Renal pelvis (tissue), 3 donors: Measurements from ENCODE around the gene ZNF134. TPM values are rescaled to one million over a fixed set of nuclear protein-coding genes. Genes with fewer than 3 reads are reported as not detected.

Experiments used
- polyA plus RNA-seq, 3 donors: library from polyadenylated mRNA; unstranded; fragments of 120-200 nt; gene quantifications; one replicate each; pipeline ENCODE4 v1.2.1, GENCODE V29; 2013; ENCODE audit not compliant: insufficient read length in 3 of 3

The ZNF134 gene
- polyA plus RNA-seq, 3 donors: 25.9 to 30.7 (median 27.7) TPM

Other genes starting within 250 kb of the ZNF134 start
- 10 to 100 TPM; 17.9 to 40.9 (median 28.8) TPM for gene ZNF548, start 224.4 kb upstream of the ZNF134 start, polyA plus RNA-seq
- 10 to 100 TPM in 2 of 3 donors, 1 to 10 TPM in 1; 9.5 to 17.1 (median 12.9) TPM for gene ZNF17, start 203.1 kb upstream of the ZNF134 start, polyA plus RNA-seq
- gene ZNF749, start 178.9 kb upstream of the ZNF134 start, polyA plus RNA-seq: 10 to 100 TPM in 2 of 3 donors, 1 to 10 TPM in 1; 8.9 to 20.2 (median 13.3) TPM
- gene VN1R1, start 157.1 kb upstream of the ZNF134 start, polyA plus RNA-seq: 1 to 10 TPM; 1.9 to 7.8 (median 5.3) TPM
- 10 to 100 TPM; 18.9 to 33.1 (median 25.2) TPM for gene ZNF772, start 136.7 kb upstream of the ZNF134 start, polyA plus RNA-seq
- gene ZNF419, start 126.5 kb upstream of the ZNF134 start, polyA plus RNA-seq: 10 to 100 TPM; 19.3 to 25.2 (median 25.1) TPM
- gene ZNF773, start 114.3 kb upstream of the ZNF134 start, polyA plus RNA-seq: 10 to 100 TPM; 11.4 to 17.0 (median 16.0) TPM
- 10 to 100 TPM; 10.8 to 17.9 (median 16.3) TPM for gene ZNF549, start 86.9 kb upstream of the ZNF134 start, polyA plus RNA-seq
- gene ZNF550, start 54.4 kb upstream of the ZNF134 start, polyA plus RNA-seq: 10 to 100 TPM; 19.1 to 25.3 (median 20.8) TPM
- gene ZNF416, start 35.3 kb upstream of the ZNF134 start, polyA plus RNA-seq: 1 to 10 TPM; 7.7 to 9.5 (median 9.3) TPM
- gene ZIK1, start 30.1 kb upstream of the ZNF134 start, polyA plus RNA-seq: 10 to 100 TPM; 19.7 to 21.0 (median 20.8) TPM
- gene ZNF530, start 14.4 kb upstream of the ZNF134 start, polyA plus RNA-seq: 1 to 10 TPM; 4.6 to 7.7 (median 6.7) TPM
- 10 to 100 TPM; 29.8 to 52.6 (median 38.6) TPM for gene ZNF211, start 18.9 kb downstream of the ZNF134 start, polyA plus RNA-seq
- under 1 TPM in 1 of 3 donors, not detected in 2; 0.24 TPM for gene ZSCAN4, start 54.7 kb downstream of the ZNF134 start, polyA plus RNA-seq
- gene ZNF551, start 67.7 kb downstream of the ZNF134 start, polyA plus RNA-seq: 10 to 100 TPM; 12.3 to 21.4 (median 17.8) TPM
- gene ZNF154, start 95.0 kb downstream of the ZNF134 start, polyA plus RNA-seq: 10 to 100 TPM; 23.9 to 39.4 (median 37.7) TPM
- gene ZNF671, start 113.4 kb downstream of the ZNF134 start, polyA plus RNA-seq: 10 to 100 TPM; 17.3 to 27.2 (median 20.8) TPM
- 10 to 100 TPM; 32.9 to 45.5 (median 40.8) TPM for gene ZNF776, start 132.6 kb downstream of the ZNF134 start, polyA plus RNA-seq
- gene ZNF586, start 155.4 kb downstream of the ZNF134 start, polyA plus RNA-seq: 10 to 100 TPM; 17.8 to 33.8 (median 30.4) TPM
- gene ZNF552, start 200.7 kb downstream of the ZNF134 start, polyA plus RNA-seq: 10 to 100 TPM; 13.1 to 31.5 (median 30.4) TPM
- 10 to 100 TPM; 12.1 to 24.3 (median 18.0) TPM for gene ZNF587B, start 216.1 kb downstream of the ZNF134 start, polyA plus RNA-seq
- gene ZNF587, start 235.6 kb downstream of the ZNF134 start, polyA plus RNA-seq: 10 to 100 TPM; 19.4 to 51.0 (median 49.6) TPM